Measurements from ENCODE around the gene GOLGA6B. TPM values are rescaled to one million over a fixed set of nuclear protein-coding genes. Genes with fewer than 3 reads are reported as not detected.

GOLGA6B gene
- not detected in 2 replicates for total RNA-seq

DNA sequence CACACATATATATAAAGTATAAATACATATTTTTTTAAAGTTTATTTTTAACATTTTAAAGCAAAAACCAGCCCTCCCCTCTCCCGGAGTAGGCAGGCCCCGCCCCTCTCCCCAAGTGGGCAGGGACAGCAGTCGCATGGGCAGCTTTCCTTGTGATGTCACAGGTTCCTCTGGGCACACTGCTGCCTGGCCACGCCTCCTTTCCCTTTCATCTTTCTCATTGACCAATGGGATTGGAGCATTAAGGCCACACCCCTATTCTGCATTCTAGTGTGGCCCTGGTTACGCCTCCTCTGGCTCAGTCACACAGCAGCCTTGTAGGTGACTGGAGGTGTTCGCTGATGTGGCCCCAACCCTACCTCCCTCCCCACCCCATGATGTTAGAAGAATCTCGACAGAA, at the start of gene GOLGA6B:
Gene GOLGA6B (plus strand): TSS at position 301 of the 400 bp plus-strand sequence. CDS start 41 bp downstream, at position 342.

DNA sequence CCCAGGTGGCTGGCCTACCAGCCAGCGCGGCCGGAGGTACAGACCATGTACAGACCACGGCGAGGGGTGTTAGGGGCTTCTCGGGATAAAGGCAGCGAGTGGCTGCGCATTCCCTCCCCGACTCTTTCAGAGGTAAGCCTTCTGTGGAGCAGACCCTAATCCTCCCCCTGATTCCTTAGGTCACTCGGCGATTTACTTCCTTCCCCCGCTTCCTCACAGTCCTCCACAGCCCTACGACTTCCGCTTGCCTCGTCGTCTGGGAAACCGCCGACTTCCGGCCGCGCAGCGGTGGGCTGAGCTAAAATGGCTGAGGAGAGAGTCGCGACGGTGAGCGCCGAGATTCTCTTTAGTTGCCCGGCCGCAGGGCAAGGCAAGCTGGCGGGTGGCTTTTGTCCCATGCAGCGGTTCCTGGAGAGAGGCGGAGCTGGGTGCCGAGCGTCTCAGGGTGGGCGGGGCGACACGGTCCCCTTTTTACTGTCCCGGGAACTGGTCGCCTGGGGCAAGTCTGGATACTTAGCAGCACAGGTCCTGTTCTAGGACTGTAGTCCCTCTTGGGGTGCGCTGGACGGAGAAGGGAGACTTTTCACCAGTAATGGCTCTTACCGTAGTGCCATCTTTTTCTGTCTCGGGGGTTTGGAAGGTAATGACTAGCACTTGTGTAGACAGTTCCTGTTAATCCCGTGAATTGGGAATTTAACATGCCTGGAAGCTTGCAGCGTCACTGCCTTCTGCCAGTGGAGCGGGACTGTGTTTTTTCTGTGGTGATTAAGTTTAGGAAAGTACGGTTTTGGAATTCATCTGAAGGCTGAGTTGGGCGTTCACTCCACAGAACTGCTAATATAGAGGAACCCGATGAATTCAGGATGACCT, 31.7 kb downstream of the GOLGA6B start, which contains the start of the genes BBS4 and HIGD2B:
Gene BBS4 (plus strand): TSS at position 283 of the 870 bp plus-strand sequence. CDS start 21 bp downstream, at position 304.
Gene HIGD2B (minus strand): TSS at position 258 of the 870 bp plus-strand sequence. CDS start 9,808 bp downstream, outside the sequence.

Other genes starting within 250 kb of the GOLGA6B start
- gene ARIH1, start 180.4 kb upstream of the GOLGA6B start, total RNA-seq, result 27.9 and 43.6 TPM in 2 replicates
- not detected in 2 replicates for gene HIGD2B, start 31.5 kb downstream of the GOLGA6B start, total RNA-seq
- 9.0 and 11.0 TPM in 2 replicates for gene BBS4, start 31.5 kb downstream of the GOLGA6B start, total RNA-seq
- 42.7 and 43.3 TPM in 2 replicates for gene ADPGK, start 129.1 kb downstream of the GOLGA6B start, total RNA-seq